ENCODE measurements around the gene STX1B.
A peak's percentile ranks its signal among the peaks of the same experiment; 100 is the strongest.

Gene STX1B

GRCh38 chr16:31033709-31034492, 23.5 kb upstream of the STX1B start:
- peak overlapping the region; percentile 75 for H3K9ac ChIP-seq (ENCODE audit: low read depth, low read length, poor library complexity, severe bottlenecking)
- H2AFZ ChIP-seq (ENCODE audit: low read length), result peak overlapping the region; percentile 80
- peaks cover 6% of the 10 kb centered on the region for H3K4me1 ChIP-seq (ENCODE audit: insufficient read depth, low read length, poor library complexity, severe bottlenecking)
- H3K36me3 ChIP-seq (ENCODE audit: insufficient read depth, low read length), result no peaks in the 10 kb centered on the region
- no peaks in the 10 kb centered on the region for H3K9me3 ChIP-seq (ENCODE audit: insufficient read depth, low read depth, low read length)
- H3K9me2 ChIP-seq (replicated peaks; ENCODE audit: low read depth, low read length), result no peaks in the 10 kb centered on the region
- H3K27me3 ChIP-seq (ENCODE audit: insufficient read depth, low read length, poor library complexity, severe bottlenecking), result no peaks in the 10 kb centered on the region
- H3K79me2 ChIP-seq (ENCODE audit: insufficient read depth, low read length), result 0 out of 2 replicates have a peak, but pooled peaks cover 5% of the 10 kb centered on the region
- H3K4me3 ChIP-seq (ENCODE audit: low read length, poor library complexity, severe bottlenecking), result peak overlapping the region; percentile 92
- no peak for TF ChIP-seq EZH2phosphoT487 (IDR thresholded peaks at IDR 0.05; ENCODE audit: borderline replicate concordance)
- TF ChIP-seq, protein P1, sequence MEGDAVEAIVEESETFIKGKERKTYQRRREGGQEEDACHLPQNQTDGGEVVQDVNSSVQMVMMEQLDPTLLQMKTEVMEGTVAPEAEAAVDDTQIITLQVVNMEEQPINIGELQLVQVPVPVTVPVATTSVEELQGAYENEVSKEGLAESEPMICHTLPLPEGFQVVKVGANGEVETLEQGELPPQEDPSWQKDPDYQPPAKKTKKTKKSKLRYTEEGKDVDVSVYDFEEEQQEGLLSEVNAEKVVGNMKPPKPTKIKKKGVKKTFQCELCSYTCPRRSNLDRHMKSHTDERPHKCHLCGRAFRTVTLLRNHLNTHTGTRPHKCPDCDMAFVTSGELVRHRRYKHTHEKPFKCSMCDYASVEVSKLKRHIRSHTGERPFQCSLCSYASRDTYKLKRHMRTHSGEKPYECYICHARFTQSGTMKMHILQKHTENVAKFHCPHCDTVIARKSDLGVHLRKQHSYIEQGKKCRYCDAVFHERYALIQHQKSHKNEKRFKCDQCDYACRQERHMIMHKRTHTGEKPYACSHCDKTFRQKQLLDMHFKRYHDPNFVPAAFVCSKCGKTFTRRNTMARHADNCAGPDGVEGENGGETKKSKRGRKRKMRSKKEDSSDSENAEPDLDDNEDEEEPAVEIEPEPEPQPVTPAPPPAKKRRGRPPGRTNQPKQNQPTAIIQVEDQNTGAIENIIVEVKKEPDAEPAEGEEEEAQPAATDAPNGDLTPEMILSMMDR (conservative IDR thresholded peaks at IDR 0.05; ENCODE audit: low read length), result no peak
- H4K20me1 ChIP-seq (ENCODE audit: insufficient read depth, low read length, poor library complexity, severe bottlenecking), result peaks cover 7% of the 10 kb centered on the region
- H3K4me2 ChIP-seq (ENCODE audit: low read depth, low read length, poor library complexity, severe bottlenecking), result peak overlapping the region; percentile 85
- H3F3A ChIP-seq (ENCODE audit: low read depth), result no peaks in the 10 kb centered on the region

GRCh38 chr16:31032736-31033708, 22.6 kb upstream of the STX1B start, which contains the start of gene STX4:
STX4 (plus strand) TSS chr16:31033558; CDS start chr16:31033806, 248 bp downstream.
- H3K4me3 ChIP-seq (ENCODE audit: low read length, poor library complexity, severe bottlenecking), result peak within 1 kb of the TSS; percentile 92
- H3K4me2 ChIP-seq (ENCODE audit: low read depth, low read length, poor library complexity, severe bottlenecking), result peak within 1 kb of the TSS; percentile 85
- 0 out of 2 replicates have a peak, but pooled peaks cover 5% of the 10 kb centered on the region for H3K79me2 ChIP-seq (ENCODE audit: insufficient read depth, low read length)
- no peaks in the 10 kb centered on the region for H3K36me3 ChIP-seq (ENCODE audit: insufficient read depth, low read length)
- H3F3A ChIP-seq (ENCODE audit: low read depth), result no peaks in the 10 kb centered on the region
- peak within 1 kb of the TSS; percentile 95 for H2AFZ ChIP-seq (ENCODE audit: low read length)
- no peaks in the 10 kb centered on the region for H3K9me2 ChIP-seq (replicated peaks; ENCODE audit: low read depth, low read length)
- H4K20me1 ChIP-seq (ENCODE audit: insufficient read depth, low read length, poor library complexity, severe bottlenecking), result peaks cover 7% of the 10 kb centered on the region
- H3K27me3 ChIP-seq (ENCODE audit: insufficient read depth, low read length, poor library complexity, severe bottlenecking), result no peaks in the 10 kb centered on the region
- TF ChIP-seq, protein P1 (conservative IDR thresholded peaks at IDR 0.05; ENCODE audit: low read length), result no peak
- no peak for TF ChIP-seq EZH2phosphoT487 (IDR thresholded peaks at IDR 0.05; ENCODE audit: borderline replicate concordance)
- H3K9ac ChIP-seq (ENCODE audit: low read depth, low read length, poor library complexity, severe bottlenecking), result peak within 1 kb of the TSS; percentile 75
- no peaks in the 10 kb centered on the region for H3K9me3 ChIP-seq (ENCODE audit: insufficient read depth, low read depth, low read length)
- H3K4me1 ChIP-seq (ENCODE audit: insufficient read depth, low read length, poor library complexity, severe bottlenecking), result peaks cover 6% of the 10 kb centered on the region

GRCh38 chr16:31031276-31031675, 20.8 kb upstream of the STX1B start:
- H3K9me3 ChIP-seq (ENCODE audit: insufficient read depth, low read depth, low read length), result no peaks in the 10 kb centered on the region
- H3K4me3 ChIP-seq (ENCODE audit: low read length, poor library complexity, severe bottlenecking), result no peak overlapping the region
- H2AFZ ChIP-seq (ENCODE audit: low read length), result no peak overlapping the region
- no peaks in the 10 kb centered on the region for H3K36me3 ChIP-seq (ENCODE audit: insufficient read depth, low read length)
- peaks cover 7% of the 10 kb centered on the region for H4K20me1 ChIP-seq (ENCODE audit: insufficient read depth, low read length, poor library complexity, severe bottlenecking)
- H3K27me3 ChIP-seq (ENCODE audit: insufficient read depth, low read length, poor library complexity, severe bottlenecking), result no peaks in the 10 kb centered on the region
- peaks cover 6% of the 10 kb centered on the region for H3K4me1 ChIP-seq (ENCODE audit: insufficient read depth, low read length, poor library complexity, severe bottlenecking)
- H3F3A ChIP-seq (ENCODE audit: low read depth), result no peaks in the 10 kb centered on the region
- 0 out of 2 replicates have a peak, but pooled peaks cover 5% of the 10 kb centered on the region for H3K79me2 ChIP-seq (ENCODE audit: insufficient read depth, low read length)
- H3K9ac ChIP-seq (ENCODE audit: low read depth, low read length, poor library complexity, severe bottlenecking), result no peak overlapping the region
- no peaks in the 10 kb centered on the region for H3K9me2 ChIP-seq (replicated peaks; ENCODE audit: low read depth, low read length)
- no peak overlapping the region for H3K4me2 ChIP-seq (ENCODE audit: low read depth, low read length, poor library complexity, severe bottlenecking)
- no peak for TF ChIP-seq EZH2phosphoT487 (IDR thresholded peaks at IDR 0.05; ENCODE audit: borderline replicate concordance)
- TF ChIP-seq, protein P1 (conservative IDR thresholded peaks at IDR 0.05; ENCODE audit: low read length), result no peak
